ENCODE measurements around the gene TTC16. TPM values are rescaled to one million over a fixed set of nuclear protein-coding genes. Genes with fewer than 3 reads are reported as not detected.

Gene TTC16
- total RNA-seq, 1 experiment from 2014 or later, result not detected

GRCh38 chr9:127697575-127697974, 18.3 kb upstream of the TTC16 start:
- Mint-ChIP-seq H3K27me3 (ENCODE audit: low read depth) (peaks cover 4% of the 10 kb centered on the region), H3K4me3 (no peak overlapping the region), H3K4me1 (peaks cover 2 to 7% of the 10 kb centered on the region in 2 experiments), H3K9me3 (no peaks in the 10 kb centered on the region), H3K27ac (no peak overlapping the region), H3K36me3 (ENCODE audit: insufficient read depth in 1 of 3, low read depth in 3 of 3) (peaks cover 0 to 4% (median 0%) of the 10 kb centered on the region in 3 experiments; a peak in 2 of 7 replicates)
- Histone ChIP-seq H2BK12ac (ENCODE audit: insufficient read length, low read depth, low read length) (no peak overlapping the region), H3K14ac (ENCODE audit: insufficient read depth, low read length) (no peak overlapping the region), H2BK20ac (ENCODE audit: low read depth, low read length, poor library complexity, severe bottlenecking) (no peak overlapping the region), H2AFZ (ENCODE audit: low read length) (no peak overlapping the region), H3T11ph (ENCODE audit: low read length) (no peak overlapping the region), H3K79me1 (ENCODE audit: insufficient read depth, low read depth, low read length, poor library complexity, severe bottlenecking) (no peaks in the 10 kb centered on the region), H4K91ac (ENCODE audit: insufficient read length, low read depth, low read length) (no peak overlapping the region), H2BK120ac (ENCODE audit: low read depth, low read length, poor library complexity, severe bottlenecking) (no peak overlapping the region), H3K27ac (ENCODE audit: insufficient read length, low read depth, low read length) (no peak overlapping the region), H3K23me2 (ENCODE audit: insufficient read length, low read depth, low read length, poor library complexity, severe bottlenecking) (peaks cover 4% of the 10 kb centered on the region), H2BK5ac (ENCODE audit: insufficient read length, low read length) (no peak overlapping the region), H3K18ac (ENCODE audit: insufficient read length, low read depth, low read length) (no peak overlapping the region), H2AK5ac (ENCODE audit: insufficient read length, low read length) (no peak overlapping the region), H3K56ac (ENCODE audit: insufficient read length, low read depth, low read length) (no peak overlapping the region), H4K20me1 (ENCODE audit: control insufficient read depth, insufficient read depth, insufficient read length) (no peaks in the 10 kb centered on the region), H3K79me2 (ENCODE audit: insufficient read depth, low read length) (no peaks in the 10 kb centered on the region), H3K9me3 (ENCODE audit: control insufficient read depth, low read depth, low read length) (no peaks in the 10 kb centered on the region), H4K8ac (replicated peaks; ENCODE audit: insufficient read length, low read depth, low read length) (no peak overlapping the region), H3K23ac (ENCODE audit: insufficient read length, low read depth, low read length) (no peak overlapping the region), H4K5ac (ENCODE audit: insufficient read length, low read depth, low read length) (no peak overlapping the region), H2BK15ac (ENCODE audit: low read depth, low read length) (no peak overlapping the region), H3K27me3 (ENCODE audit: insufficient read depth, low read length) (no peaks in the 10 kb centered on the region), H3K9ac (ENCODE audit: extremely low read depth, insufficient read length, low read length) (no peak overlapping the region), H3K4ac (ENCODE audit: low read depth, low read length) (no peak overlapping the region), H3K4me2 (ENCODE audit: insufficient read depth, insufficient read length, low read length) (no peak overlapping the region), H3K4me1 (ENCODE audit: insufficient read depth, low read length) (no peaks in the 10 kb centered on the region)
- no peak for DNase-seq
- TF ChIP-seq CTCF (conservative IDR thresholded peaks at IDR 0.05), result no peak
- WGBS (ENCODE audit: extremely low coverage, insufficient read length, low lambda C conversion rate), result no CpG with 5 or more reads among the region's 5 CpGs
